SK-N-SH treated with all-trans-retinoic acid at 6 μM for 48 hours (cell line): ENCODE results near the gene DENND6A.

Experiments used
- ARNTL ChIP-seq: fragments of 450-650 bp; formaldehyde crosslinking; IDR thresholded peaks from 2 replicates; pipeline ENCODE4 v1.5.0; 2020; ENCODE audit warnings: low read depth, mild to moderate bottlenecking, moderate library complexity, borderline replicate concordance
- BACH2 ChIP-seq: fragments of 250-450 bp; sonication (Bioruptor Pico); IDR thresholded peaks from 2 replicates; pipeline ENCODE4 v1.9.0; 2021; ENCODE audit warnings: mild to moderate bottlenecking, borderline replicate concordance
- CSDC2 ChIP-seq: fragments of 250-450 bp; sonication (Bioruptor Pico); IDR thresholded peaks from 2 replicates; pipeline ENCODE4 v1.5.0; 2020; ENCODE audit warnings: mild to moderate bottlenecking, moderate library complexity
- ISL1 ChIP-seq: fragments of 250-450 bp; sonication (Bioruptor Pico); IDR thresholded peaks from 2 replicates; pipeline ENCODE4 v2.1.2; 2022; ENCODE audit warnings: mild to moderate bottlenecking, moderate library complexity
- RARB ChIP-seq: fragments of 250-450 bp; sonication (Bioruptor Pico); IDR thresholded peaks from 2 replicates; pipeline ENCODE4 v1.8.0; 2021; ENCODE audit warnings: mild to moderate bottlenecking, moderate library complexity
- TCF4 ChIP-seq: fragments of 250-450 bp; sonication (Bioruptor Pico); IDR thresholded peaks from 2 replicates; pipeline ENCODE4 v1.8.0; 2021; ENCODE audit warnings: mild to moderate bottlenecking, moderate library complexity, borderline replicate concordance
- TOX ChIP-seq: fragments of 250-450 bp; sonication (Bioruptor Pico); IDR thresholded peaks from 2 replicates; pipeline ENCODE4 v1.8.0; 2021; ENCODE audit warnings: mild to moderate bottlenecking, moderate library complexity, borderline replicate concordance

- no peak for TF ChIP-seq RARB (CRISPR knock-in tag)
- no peak for TF ChIP-seq TCF4 (CRISPR knock-in tag)
- TF ChIP-seq TOX (CRISPR knock-in tag): no peak
- TF ChIP-seq CSDC2 (CRISPR knock-in tag): no peak
- no peak for TF ChIP-seq BACH2
- no peak for TF ChIP-seq ARNTL
- no peak for TF ChIP-seq ISL1 (CRISPR knock-in tag)
Observed at GRCh38 chr3:57682284-57682683, 10.6 kb downstream of the DENND6A start.
